CD4-positive, alpha-beta T cell treated with Interleukin-21 for 1 hour (primary cell): ENCODE data around the gene RET.

ENCODE experiments used
- DNase-seq: peaks from one replicate; pipeline ENCODE4 v3.0.0-alpha.2; 2020

RET gene

GRCh38 chr10:43044961-43045621 is 31.8 kb upstream of the RET start:
- DNase-seq = no peak

- no peak for DNase-seq
Observed at GRCh38 chr10:43045631-43046287, 31.1 kb upstream of the RET start.

GRCh38 chr10:43046288-43046991 is 30.4 kb upstream of the RET start:
- DNase-seq = no peak

GRCh38 chr10:43047288-43047970 is 29.4 kb upstream of the RET start:
- DNase-seq = no peak

GRCh38 chr10:43048301-43049051 is 28.4 kb upstream of the RET start:
- DNase-seq = no peak

GRCh38 chr10:43049081-43049551 is 27.8 kb upstream of the RET start:
- DNase-seq = no peak

GRCh38 chr10:43050011-43050410 is 26.9 kb upstream of the RET start:
- no peak for DNase-seq

GRCh38 chr10:43053825-43054224 is 23.0 kb upstream of the RET start:
- no peak for DNase-seq

GRCh38 chr10:43054593-43054992 is 22.3 kb upstream of the RET start:
- DNase-seq = no peak

GRCh38 chr10:43055217-43055616 is 21.7 kb upstream of the RET start:
- no peak for DNase-seq

- DNase-seq = no peak
Observed at GRCh38 chr10:43055991-43056567, 20.8 kb upstream of the RET start.

- DNase-seq = no peak
Observed at GRCh38 chr10:43056568-43057011, 20.3 kb upstream of the RET start.

GRCh38 chr10:43057231-43057711 is 19.6 kb upstream of the RET start:
- DNase-seq = no peak

- no peak for DNase-seq
Observed at GRCh38 chr10:43057831-43058340, 19.0 kb upstream of the RET start.

GRCh38 chr10:43058716-43059335 is 18.0 kb upstream of the RET start:
- DNase-seq = no peak

- DNase-seq = no peak
Observed at GRCh38 chr10:43059336-43059720, 17.5 kb upstream of the RET start.

GRCh38 chr10:43059828-43060227 is 17.0 kb upstream of the RET start:
- DNase-seq = no peak

GRCh38 chr10:43060291-43060690 is 16.6 kb upstream of the RET start:
- no peak for DNase-seq

GRCh38 chr10:43061331-43061730 is 15.5 kb upstream of the RET start:
- no peak for DNase-seq

- no peak for DNase-seq
Observed at GRCh38 chr10:43061760-43062159, 15.1 kb upstream of the RET start.

- no peak for DNase-seq
Observed at GRCh38 chr10:43062402-43063160, 14.3 kb upstream of the RET start.
